Neuronal stem cell (in vitro differentiated cells): ENCODE results near the gene YPEL1.

Source experiments
- DNase-seq: peaks from one replicate; pipeline ENCODE4 v3.0.0-alpha.2; 2013; ENCODE audit warnings: low spot score
- H2AFZ ChIP-seq: one replicate; pipeline ENCODE4 v1.6.1; 2013; ENCODE audit warnings: mild to moderate bottlenecking, low read length, inconsistent platforms
- H2AK5ac ChIP-seq: 2 replicates; pipeline ENCODE4 v1.6.1; 2013; ENCODE audit warnings: low read depth, mild to moderate bottlenecking, inconsistent platforms, low read length, moderate library complexity, mixed read lengths
- H2BK120ac ChIP-seq: 2 replicates; pipeline ENCODE4 v1.6.1; 2013; ENCODE audit warnings: low read depth, mild to moderate bottlenecking, inconsistent platforms, low read length, moderate library complexity, mixed read lengths
- H2BK12ac ChIP-seq: one replicate; pipeline ENCODE4 v1.6.1; 2013; ENCODE audit warnings: low read length, inconsistent platforms
- H2BK15ac ChIP-seq: 2 replicates; pipeline ENCODE4 v1.6.1; 2013; ENCODE audit warnings: mild to moderate bottlenecking, low read length, inconsistent platforms, mixed read lengths
- H2BK5ac ChIP-seq: one replicate; pipeline ENCODE4 v1.6.1; 2013; ENCODE audit warnings: inconsistent platforms, mild to moderate bottlenecking, low read length, moderate library complexity
- H3K14ac ChIP-seq: one replicate; pipeline ENCODE4 v1.6.1; 2013; ENCODE audit warnings: low read length, inconsistent platforms
- H3K18ac ChIP-seq: 2 replicates; pipeline ENCODE4 v1.6.1; 2013; ENCODE audit warnings: low read length, inconsistent platforms
- H3K23ac ChIP-seq: 2 replicates; pipeline ENCODE4 v1.6.1; 2013; ENCODE audit warnings: low read depth, mild to moderate bottlenecking, mixed read lengths, low read length, inconsistent platforms; ENCODE audit not compliant: poor library complexity
- H3K27ac ChIP-seq: replicated peaks from 3 replicates; pipeline ENCODE4 v1.5.1; 2013; ENCODE audit warnings: low read length, inconsistent platforms
- H3K27me3 ChIP-seq, 3 experiments: 2 replicates each; pipeline ENCODE4 v1.6.1; 2013; ENCODE audit warnings: low read length in 3 of 3, mild to moderate bottlenecking in 2 of 3, inconsistent platforms in 1 of 3, low read depth in 1 of 3, mixed read lengths in 1 of 3, moderate library complexity in 1 of 3; ENCODE audit not compliant: control insufficient read depth in 3 of 3, insufficient read depth in 3 of 3
- H3K36me3 ChIP-seq, 2 donors: replicated peaks in 1 of 2; 2 replicates each; pipeline ENCODE4 v1.6.1; 2013; ENCODE audit warnings: low read length in 2 of 2; ENCODE audit not compliant: control insufficient read depth in 2 of 2, insufficient read depth in 2 of 2
- H3K4ac ChIP-seq: 2 replicates; pipeline ENCODE4 v1.6.1; 2013; ENCODE audit warnings: inconsistent platforms, mild to moderate bottlenecking, low read length, moderate library complexity
- H3K4me1 ChIP-seq, 2 donors: 1 replicate in 1 of 2; 2 replicates in 1 of 2; pipeline ENCODE4 v1.6.1; 2013; ENCODE audit warnings: low read length in 2 of 2, low read depth in 1 of 2; ENCODE audit not compliant: control insufficient read depth in 2 of 2, insufficient read depth in 1 of 2
- H3K4me2 ChIP-seq: one replicate; pipeline ENCODE4 v1.6.1; 2013; ENCODE audit warnings: mild to moderate bottlenecking, low read length, inconsistent platforms; ENCODE audit not compliant: insufficient read depth, poor library complexity, severe bottlenecking
- H3K4me3 ChIP-seq, 2 donors: 2 replicates each; pipeline ENCODE4 v1.5.1; 2013; ENCODE audit warnings: low read length in 2 of 2, mild to moderate bottlenecking in 2 of 2, inconsistent platforms in 1 of 2, moderate library complexity in 1 of 2
- H3K79me1 ChIP-seq: one replicate; pipeline ENCODE4 v1.6.1; 2013; ENCODE audit warnings: low read depth, mild to moderate bottlenecking, inconsistent platforms, low read length, moderate library complexity
- H3K9ac ChIP-seq: one replicate; pipeline ENCODE4 v1.6.1; 2013; ENCODE audit warnings: mild to moderate bottlenecking, low read depth, low read length, inconsistent platforms; ENCODE audit not compliant: poor library complexity
- H3K9me3 ChIP-seq, 2 donors: replicated peaks in 1 of 2; 2 replicates each; pipeline versions ENCODE3 to v1.6.1; 2013; ENCODE audit warnings: low read length in 2 of 2, mild to moderate bottlenecking in 2 of 2, inconsistent platforms in 1 of 2, low read depth in 1 of 2, mixed read lengths in 1 of 2, moderate library complexity in 1 of 2; ENCODE audit not compliant: control insufficient read depth in 2 of 2, insufficient read depth in 1 of 2
- H4K8ac ChIP-seq: one replicate; pipeline ENCODE4 v1.6.1; 2013; ENCODE audit warnings: low read depth, mild to moderate bottlenecking, inconsistent platforms, low read length, moderate library complexity
- H4K91ac ChIP-seq: one replicate; pipeline ENCODE4 v1.6.1; 2013; ENCODE audit warnings: low read length, low read depth, mild to moderate bottlenecking, inconsistent platforms; ENCODE audit not compliant: poor library complexity
- WGBS, 2 donors: extraction: QIAGEN DNeasy Blood & Tissue Kit; methylation state at CpG; one replicate each; pipeline ENCODE4 v1.1.7; 2013; ENCODE audit warnings: missing lambda C conversion rate in 2 of 2, mixed read lengths in 1 of 2; ENCODE audit not compliant: insufficient read length in 2 of 2, insufficient replicate concordance in 1 of 2; ENCODE audit errors: extremely low coverage in 2 of 2; 5-methylcytosine and 5-hydroxymethylcytosine counted together

YPEL1 gene

DNA sequence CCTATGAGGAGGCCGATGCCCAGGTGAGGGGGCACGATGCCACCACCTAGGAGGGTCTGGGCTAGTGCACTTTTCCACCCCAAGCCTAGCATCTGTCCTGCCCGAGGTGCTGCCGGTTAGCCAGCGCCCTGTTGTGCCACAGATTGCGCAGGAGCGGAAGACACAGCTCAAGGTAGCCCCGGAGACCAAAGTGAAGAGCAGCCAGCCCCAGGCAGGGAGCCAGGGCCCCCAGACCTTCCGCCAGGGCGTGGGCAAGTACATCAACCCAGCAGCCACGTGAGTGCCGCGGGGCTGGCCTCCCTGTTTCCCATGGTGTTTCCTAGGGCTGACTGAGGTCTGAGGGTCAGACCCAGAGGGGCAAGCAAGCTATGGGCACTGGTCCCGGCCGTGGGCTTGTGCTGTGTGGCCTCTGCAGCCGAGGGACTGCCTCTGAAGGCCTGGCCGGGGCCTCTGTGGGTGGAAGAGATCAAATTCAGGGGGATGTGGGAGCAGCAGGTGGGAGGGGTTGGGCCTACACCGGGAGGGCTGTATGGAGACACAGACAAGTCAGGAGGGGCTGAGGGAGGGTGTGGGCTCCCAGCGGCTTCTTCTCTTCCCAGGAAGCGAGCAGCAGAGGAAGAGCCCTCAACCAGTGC, 40.7 kb downstream of the YPEL1 start:
- no peak overlapping the region for H3K9ac ChIP-seq
- H2AK5ac ChIP-seq: peak overlapping the region; percentile 37
- peak overlapping the region; percentile 17 for H4K8ac ChIP-seq
- H3K27ac ChIP-seq: no peak overlapping the region
- WGBS, 2 donors: no CpG with 5 or more reads among the region's 20 CpGs
- H2BK120ac ChIP-seq: no peak overlapping the region
- peak overlapping the region; percentile 99 for H3K23ac ChIP-seq
- no peaks in the 10 kb centered on the region for H3K27me3 ChIP-seq
- H3K4me2 ChIP-seq: no peak overlapping the region
- H2AFZ ChIP-seq: no peak overlapping the region
- H2BK15ac ChIP-seq: no peak overlapping the region
- no peak overlapping the region for H3K4me3 ChIP-seq
- no peak overlapping the region for H3K18ac ChIP-seq
- no peak overlapping the region for H3K4ac ChIP-seq
- no peak for DNase-seq
- peaks cover 10% of the 10 kb centered on the region for H3K79me1 ChIP-seq
- H3K9me3 ChIP-seq: no peaks in the 10 kb centered on the region
- peaks cover 42 to 89% of the 10 kb centered on the region in 2 donors for H3K36me3 ChIP-seq
- peaks cover 5 to 7% of the 10 kb centered on the region in 2 donors for H3K4me1 ChIP-seq
- H4K91ac ChIP-seq: no peak overlapping the region
- peak overlapping the region; percentile 24 for H2BK5ac ChIP-seq
- no peak overlapping the region for H3K14ac ChIP-seq
- peak overlapping the region; percentile 58 for H2BK12ac ChIP-seq

DNA sequence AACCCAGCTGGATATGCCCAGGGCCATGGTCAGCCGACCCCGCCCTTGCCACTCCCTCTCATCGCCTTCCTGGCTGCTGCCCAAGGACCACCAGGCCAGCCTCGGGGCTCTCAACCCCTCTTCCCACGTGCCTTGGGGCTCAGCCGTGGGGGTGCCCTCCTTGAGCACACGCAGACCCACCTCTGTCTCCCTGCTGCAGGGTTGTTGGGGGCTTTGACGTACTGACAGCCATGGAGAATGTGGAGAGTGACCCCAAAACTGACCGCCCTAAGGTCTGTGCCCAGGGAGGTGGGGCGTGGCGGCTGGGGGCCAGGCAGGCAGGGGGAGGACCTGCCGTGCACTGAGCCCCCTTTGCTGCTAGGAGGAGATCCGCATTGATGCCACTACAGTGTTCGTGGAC, 41.2 kb downstream of the YPEL1 start:
- Histone ChIP-seq H3K9ac (no peak overlapping the region), H2AK5ac (no peak overlapping the region), H2BK15ac (no peak overlapping the region), H2BK120ac (no peak overlapping the region), H3K4me1 (peaks cover 5 to 7% of the 10 kb centered on the region in 2 donors), H3K27ac (no peak overlapping the region), H2AFZ (no peak overlapping the region), H2BK5ac (no peak overlapping the region), H3K27me3 (no peaks in the 10 kb centered on the region), H3K18ac (no peak overlapping the region), H3K4me3 (no peak overlapping the region), H3K36me3 (peaks cover 44 to 89% of the 10 kb centered on the region in 2 donors), H4K8ac (no peak overlapping the region), H4K91ac (no peak overlapping the region), H3K79me1 (peaks cover 10% of the 10 kb centered on the region), H3K4me2 (no peak overlapping the region), H3K14ac (no peak overlapping the region), H3K4ac (no peak overlapping the region), H3K9me3 (peaks cover 0 to 2% of the 10 kb centered on the region in 2 donors), H2BK12ac (no peak overlapping the region), H3K23ac (no peak overlapping the region)
- no CpG with 5 or more reads among the region's 14 CpGs for WGBS, 2 donors
- DNase-seq: no peak

DNA sequence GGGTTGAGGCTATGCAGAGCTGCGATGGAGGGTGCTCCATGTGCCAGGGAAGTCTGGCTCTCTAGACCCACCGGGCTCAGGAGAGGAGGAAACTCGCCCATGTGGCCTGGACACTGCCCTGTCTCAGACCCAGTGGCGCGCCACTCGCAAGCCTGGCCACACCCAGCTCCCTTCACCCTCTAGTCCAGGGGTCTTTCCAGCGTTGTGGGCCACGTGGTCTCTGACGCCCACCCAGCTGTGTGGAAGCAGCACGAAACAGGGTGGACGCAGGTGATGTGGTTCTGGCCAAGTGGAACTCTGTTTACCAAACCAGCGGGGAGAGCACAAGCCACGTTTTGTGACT, 41.6 kb downstream of the YPEL1 start:
- Histone ChIP-seq H3K27me3 (no peaks in the 10 kb centered on the region), H2AFZ (no peak overlapping the region), H3K79me1 (peaks cover 10% of the 10 kb centered on the region), H4K91ac (no peak overlapping the region), H3K36me3 (peaks cover 42 to 89% of the 10 kb centered on the region in 2 donors), H3K4me3 (no peak overlapping the region), H3K27ac (no peak overlapping the region), H2BK15ac (no peak overlapping the region), H2AK5ac (no peak overlapping the region), H3K9me3 (peaks cover 0 to 2% of the 10 kb centered on the region in 2 donors), H3K4me1 (peaks cover 4 to 5% of the 10 kb centered on the region in 2 donors), H3K23ac (peak overlapping the region; percentile 15), H4K8ac (no peak overlapping the region), H2BK12ac (no peak overlapping the region), H3K14ac (no peak overlapping the region), H3K4me2 (no peak overlapping the region), H2BK120ac (no peak overlapping the region), H3K18ac (no peak overlapping the region), H2BK5ac (no peak overlapping the region), H3K9ac (no peak overlapping the region), H3K4ac (no peak overlapping the region)
- no peak for DNase-seq
- no CpG with 5 or more reads among the region's 13 CpGs for WGBS, 2 donors

DNA sequence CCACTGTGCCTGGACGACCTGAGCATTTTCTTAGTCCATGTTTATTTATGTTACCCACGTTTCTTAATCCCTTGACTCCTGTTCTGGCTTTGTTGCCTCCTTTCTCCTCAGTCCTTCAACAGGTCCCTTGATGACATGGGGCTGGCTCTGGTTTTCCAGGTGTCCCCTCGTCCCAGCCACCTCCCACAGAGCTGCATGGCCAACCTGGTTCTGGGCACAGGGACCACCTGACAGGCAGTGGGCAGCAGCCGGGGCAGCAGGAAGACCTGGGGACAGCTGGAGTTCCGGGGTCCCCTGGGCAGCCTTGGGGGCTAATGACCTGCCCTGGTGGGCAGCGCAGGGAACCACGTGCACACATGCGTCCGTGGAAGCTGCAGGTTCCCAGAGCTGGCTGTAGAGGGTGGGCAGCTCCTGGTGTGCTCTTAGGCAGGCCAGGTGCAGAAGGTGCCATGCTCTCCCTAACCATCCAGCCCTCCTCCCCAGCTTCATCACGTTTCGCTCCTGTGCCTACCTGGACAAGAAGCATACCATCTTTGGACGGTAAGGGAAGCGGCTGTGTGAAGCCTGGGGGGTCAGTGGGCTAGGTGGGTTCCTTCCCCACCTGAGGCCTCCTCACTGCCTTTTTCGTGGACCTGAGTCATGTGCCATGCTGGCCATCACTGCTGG, 42.1 kb downstream of the YPEL1 start:
- Histone ChIP-seq H3K14ac (no peak overlapping the region), H3K4me3 (no peak overlapping the region), H2AFZ (no peak overlapping the region), H3K18ac (no peak overlapping the region), H3K27me3 (no peaks in the 10 kb centered on the region), H2BK5ac (no peak overlapping the region), H3K9me3 (peaks cover 0 to 2% of the 10 kb centered on the region in 2 donors), H3K9ac (no peak overlapping the region), H3K27ac (no peak overlapping the region), H3K79me1 (peaks cover 10% of the 10 kb centered on the region), H2BK15ac (no peak overlapping the region), H2AK5ac (no peak overlapping the region), H3K4ac (no peak overlapping the region), H2BK12ac (no peak overlapping the region), H4K91ac (no peak overlapping the region), H3K4me1 (no peaks in the 10 kb centered on the region), H3K36me3 (peaks cover 38 to 89% of the 10 kb centered on the region in 2 donors), H2BK120ac (no peak overlapping the region), H4K8ac (no peak overlapping the region), H3K4me2 (no peak overlapping the region), H3K23ac (peak overlapping the region; percentile 15)
- no CpG with 5 or more reads among the region's 14 CpGs for WGBS, 2 donors
- no peak for DNase-seq
